ENCODE measurements around the gene RBL2. TPM values are rescaled to one million over a fixed set of nuclear protein-coding genes. Genes with fewer than 3 reads are reported as not detected.
A peak's percentile ranks its signal among the peaks of the same experiment; 100 is the strongest.

The RBL2 gene
- total and polyA plus RNA-seq, 7 experiments from 2014 or later: 158 to 452 (median 253) TPM

GRCh38 chr16:53519417-53520091, 85.3 kb downstream of the RBL2 start:
- Mint-ChIP-seq H3K27ac (peak overlapping the region in 7 of 9 donors; percentile 60 to 94 (median 86)), H3K27me3 (peaks cover 0 to 28% (median 6%) of the 10 kb centered on the region in 5 donors), H3K9me3 (peaks cover 0 to 5% (median under 1%) of the 10 kb centered on the region in 11 donors), H3K36me3 (peaks cover 0 to 22% (median 0%) of the 10 kb centered on the region in 5 donors), H3K4me1 (peaks cover 38 to 58% (median 50%) of the 10 kb centered on the region in 7 donors), H3K4me3 (peak overlapping the region; percentile 70 to 90 (median 82))
- CTCF ChIA-PET: interaction anchor here (1.0 kb wide), 1 partner anchor 30 kb away, joined by 3 read pairs; no protein-coding TSS in a partner anchor
- H3K4me1 ChIP-seq (ENCODE audit: control insufficient read depth in 2 of 2, insufficient read depth in 2 of 2, low read length in 2 of 2): peaks cover 35 to 36% of the 10 kb centered on the region in 2 donors
- H3K4me3 ChIP-seq (ENCODE audit: low read length): peak overlapping the region; percentile 66
- no peak overlapping the region for H3K27ac ChIP-seq (ENCODE audit: low read depth, low read length)
- ATAC-seq: no peak
- POLR2A ChIA-PET: interaction anchor here (0.6 to 2.8 kb wide), 4 partner anchors 16 to 291 kb away, joined by 3 to 13 read pairs (median 7); partner anchors contain the start of gene AKTIP
- no peaks in the 10 kb centered on the region for H3K9me3 ChIP-seq (ENCODE audit: control insufficient read depth in 2 of 3, low read length in 3 of 3)
- no peak for DNase-seq
- H3K27me3 ChIP-seq (ENCODE audit: control insufficient read depth in 2 of 2, insufficient read depth in 2 of 2, low read length in 2 of 2): no peaks in the 10 kb centered on the region
- intact Hi-C loops (cut with micrococcal nuclease): loop anchor here in 1 of 2 donors (10.0 kb wide), 1 partner anchor 255 kb away; no protein-coding TSS in a partner anchor
- no peaks in the 10 kb centered on the region for H3K36me3 ChIP-seq (ENCODE audit: control insufficient read depth in 2 of 3, insufficient read depth in 3 of 3, low read length in 3 of 3)

GRCh38 chr16:53523126-53523804, 89.0 kb downstream of the RBL2 start:
- Mint-ChIP-seq H3K4me3 (no peak overlapping the region), H3K9me3 (peaks cover 0 to 5% (median 0%) of the 10 kb centered on the region in 11 donors), H3K27ac (no peak overlapping the region), H3K4me1 (peaks cover 20 to 31% (median 25%) of the 10 kb centered on the region in 7 donors), H3K27me3 (peaks cover 0 to 15% (median 6%) of the 10 kb centered on the region in 5 donors), H3K36me3 (peaks cover 0 to 6% (median 0%) of the 10 kb centered on the region in 5 donors)
- Histone ChIP-seq H3K4me1 (ENCODE audit: control insufficient read depth in 2 of 2, insufficient read depth in 2 of 2, low read length in 2 of 2) (peaks cover 14 to 17% of the 10 kb centered on the region in 2 donors), H3K27me3 (ENCODE audit: control insufficient read depth in 2 of 2, insufficient read depth in 2 of 2, low read length in 2 of 2) (no peaks in the 10 kb centered on the region), H3K4me3 (ENCODE audit: low read length) (no peak overlapping the region), H3K9me3 (ENCODE audit: control insufficient read depth in 2 of 3, low read length in 3 of 3) (no peaks in the 10 kb centered on the region), H3K36me3 (ENCODE audit: control insufficient read depth in 2 of 3, insufficient read depth in 3 of 3, low read length in 3 of 3) (no peaks in the 10 kb centered on the region), H3K27ac (ENCODE audit: low read depth, low read length) (no peak overlapping the region)
- ChIA-PET CTCF (interaction anchor here (1.2 kb wide), 1 partner anchor 23 kb away, joined by 4 read pairs; no protein-coding TSS in a partner anchor), POLR2A (no interaction called here)
- ATAC-seq (no peak), DNase-seq (no peak)
- intact Hi-C loops (cut with micrococcal nuclease): no loop called here

GRCh38 chr16:53523971-53524548, 89.8 kb downstream of the RBL2 start:
- Histone ChIP-seq H3K36me3 (ENCODE audit: control insufficient read depth in 2 of 3, insufficient read depth in 3 of 3, low read length in 3 of 3) (no peaks in the 10 kb centered on the region), H3K27me3 (ENCODE audit: control insufficient read depth in 2 of 2, insufficient read depth in 2 of 2, low read length in 2 of 2) (no peaks in the 10 kb centered on the region), H3K4me1 (ENCODE audit: control insufficient read depth in 2 of 2, insufficient read depth in 2 of 2, low read length in 2 of 2) (peaks cover 10 to 11% of the 10 kb centered on the region in 2 donors), H3K4me3 (ENCODE audit: low read length) (no peak overlapping the region), H3K27ac (ENCODE audit: low read depth, low read length) (no peak overlapping the region), H3K9me3 (ENCODE audit: control insufficient read depth in 2 of 3, low read length in 3 of 3) (no peaks in the 10 kb centered on the region)
- ChIA-PET CTCF (no interaction called here), POLR2A (no interaction called here)
- peaks cover 0 to 3% (median 0%) of the 10 kb centered on the region in 11 donors for H3K9me3 Mint-ChIP-seq
- no peak for DNase-seq
- H3K4me3 Mint-ChIP-seq: no peak overlapping the region
- peaks cover 0 to 6% (median 0%) of the 10 kb centered on the region in 5 donors for H3K36me3 Mint-ChIP-seq
- peaks cover 0 to 15% (median 6%) of the 10 kb centered on the region in 5 donors for H3K27me3 Mint-ChIP-seq
- intact Hi-C loops (cut with micrococcal nuclease): no loop called here
- H3K4me1 Mint-ChIP-seq: peaks cover 12 to 23% (median 17%) of the 10 kb centered on the region in 7 donors
- no peak overlapping the region for H3K27ac Mint-ChIP-seq
- no peak for ATAC-seq

- Mint-ChIP-seq H3K4me1 (peaks cover 0 to 4% (median 0%) of the 10 kb centered on the region in 7 donors), H3K36me3 (peaks cover 0 to 4% (median 0%) of the 10 kb centered on the region in 5 donors), H3K27me3 (no peaks in the 10 kb centered on the region), H3K4me3 (no peak overlapping the region), H3K27ac (no peak overlapping the region), H3K9me3 (no peaks in the 10 kb centered on the region)
- no peaks in the 10 kb centered on the region for H3K36me3 ChIP-seq (ENCODE audit: control insufficient read depth in 2 of 3, insufficient read depth in 3 of 3, low read length in 3 of 3)
- H3K27ac ChIP-seq (ENCODE audit: low read depth, low read length): no peak overlapping the region
- intact Hi-C loops (cut with micrococcal nuclease): no loop called here
- no peaks in the 10 kb centered on the region for H3K9me3 ChIP-seq (ENCODE audit: control insufficient read depth in 2 of 3, low read length in 3 of 3)
- no peak for DNase-seq
- ATAC-seq: no peak
- CTCF ChIA-PET: no interaction called here
- H3K27me3 ChIP-seq (ENCODE audit: control insufficient read depth in 2 of 2, insufficient read depth in 2 of 2, low read length in 2 of 2): no peaks in the 10 kb centered on the region
- POLR2A ChIA-PET: no interaction called here
- no peaks in the 10 kb centered on the region for H3K4me1 ChIP-seq (ENCODE audit: control insufficient read depth in 2 of 2, insufficient read depth in 2 of 2, low read length in 2 of 2)
- H3K4me3 ChIP-seq (ENCODE audit: low read length): no peak overlapping the region
Measured at GRCh38 chr16:53528797-53529196, 94.5 kb downstream of the RBL2 start.

GRCh38 chr16:53529513-53529912, 95.2 kb downstream of the RBL2 start:
- H3K36me3 Mint-ChIP-seq: peaks cover 0 to 4% (median 0%) of the 10 kb centered on the region in 5 donors
- no peaks in the 10 kb centered on the region for H3K9me3 Mint-ChIP-seq
- no peaks in the 10 kb centered on the region for H3K4me1 ChIP-seq (ENCODE audit: control insufficient read depth in 2 of 2, insufficient read depth in 2 of 2, low read length in 2 of 2)
- H3K4me3 ChIP-seq (ENCODE audit: low read length): no peak overlapping the region
- ATAC-seq (no peak), DNase-seq (no peak)
- intact Hi-C loops (cut with micrococcal nuclease): no loop called here
- POLR2A ChIA-PET: no interaction called here
- no peak overlapping the region for H3K27ac Mint-ChIP-seq
- CTCF ChIA-PET: interaction anchor here (0.7 kb wide), 1 partner anchor 20 kb away, joined by 3 read pairs; no protein-coding TSS in a partner anchor
- no peaks in the 10 kb centered on the region for H3K27me3 Mint-ChIP-seq
- no peak overlapping the region for H3K27ac ChIP-seq (ENCODE audit: low read depth, low read length)
- H3K4me3 Mint-ChIP-seq: no peak overlapping the region
- H3K9me3 ChIP-seq (ENCODE audit: control insufficient read depth in 2 of 3, low read length in 3 of 3): no peaks in the 10 kb centered on the region
- no peaks in the 10 kb centered on the region for H3K36me3 ChIP-seq (ENCODE audit: control insufficient read depth in 2 of 3, insufficient read depth in 3 of 3, low read length in 3 of 3)
- peaks cover 0 to 10% (median 6%) of the 10 kb centered on the region in 7 donors for H3K4me1 Mint-ChIP-seq
- no peaks in the 10 kb centered on the region for H3K27me3 ChIP-seq (ENCODE audit: control insufficient read depth in 2 of 2, insufficient read depth in 2 of 2, low read length in 2 of 2)

GRCh38 chr16:53530046-53530445, 95.8 kb downstream of the RBL2 start:
- Mint-ChIP-seq H3K4me1 (peaks cover 0 to 15% (median 6%) of the 10 kb centered on the region in 7 donors), H3K9me3 (no peaks in the 10 kb centered on the region), H3K27me3 (no peaks in the 10 kb centered on the region), H3K4me3 (no peak overlapping the region), H3K27ac (no peak overlapping the region), H3K36me3 (peaks cover 0 to 4% (median 0%) of the 10 kb centered on the region in 5 donors)
- Histone ChIP-seq H3K27me3 (ENCODE audit: control insufficient read depth in 2 of 2, insufficient read depth in 2 of 2, low read length in 2 of 2) (no peaks in the 10 kb centered on the region), H3K9me3 (ENCODE audit: control insufficient read depth in 2 of 3, low read length in 3 of 3) (no peaks in the 10 kb centered on the region), H3K4me3 (ENCODE audit: low read length) (no peak overlapping the region), H3K36me3 (ENCODE audit: control insufficient read depth in 2 of 3, insufficient read depth in 3 of 3, low read length in 3 of 3) (no peaks in the 10 kb centered on the region), H3K27ac (ENCODE audit: low read depth, low read length) (no peak overlapping the region), H3K4me1 (ENCODE audit: control insufficient read depth in 2 of 2, insufficient read depth in 2 of 2, low read length in 2 of 2) (no peaks in the 10 kb centered on the region)
- ChIA-PET POLR2A (no interaction called here), CTCF (interaction anchor here (0.7 kb wide), 1 partner anchor 19 kb away, joined by 3 read pairs; no protein-coding TSS in a partner anchor)
- DNase-seq (no peak), ATAC-seq (no peak)
- intact Hi-C loops (cut with micrococcal nuclease): no loop called here
